Islet precursor cell (in vitro differentiated cells): Measurements from ENCODE around the gene ZC3H12A.

Experiments used
- DNase-seq: peaks from one replicate; pipeline ENCODE4 v3.0.0-alpha.2; 2018

Gene ZC3H12A

DNA sequence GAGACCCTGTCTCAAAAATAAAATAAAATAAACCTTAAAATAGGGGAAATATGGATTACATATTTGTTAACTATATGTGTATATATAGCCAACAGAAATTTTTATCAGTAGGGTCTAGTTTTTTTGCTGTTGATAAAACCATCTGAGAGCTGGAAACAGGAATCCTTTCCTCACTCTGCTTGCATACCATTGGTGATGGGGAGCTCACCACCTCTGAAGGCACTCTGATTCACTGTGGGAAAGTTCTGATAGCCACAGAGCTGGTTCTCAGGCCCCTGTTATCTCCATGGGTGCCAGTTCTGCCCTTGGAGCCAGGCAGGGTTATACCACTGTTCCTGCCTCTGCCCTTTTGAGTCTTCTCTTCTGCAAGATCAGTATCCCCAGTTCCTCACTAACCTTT is 17.8 kb upstream of the ZC3H12A start:
- DNase-seq, result no peak

DNA sequence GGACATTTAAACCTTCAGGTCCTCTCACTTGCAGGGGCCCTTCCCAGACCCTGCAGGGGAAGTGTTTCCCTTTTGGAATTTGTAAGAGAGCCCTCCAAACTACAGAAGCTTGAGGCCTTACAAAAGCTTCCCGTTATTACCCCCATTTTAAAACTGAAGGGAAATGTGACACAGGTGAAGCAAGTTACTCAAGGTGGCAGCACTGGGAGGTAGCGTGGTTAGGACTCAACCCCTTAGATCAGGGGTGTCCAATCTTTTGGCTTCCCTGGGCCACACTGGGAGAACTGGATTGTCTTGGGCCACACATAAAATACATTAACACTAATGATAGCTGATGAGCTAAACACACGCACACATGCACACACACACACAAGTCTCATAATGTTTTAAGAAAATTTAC is 15.8 kb upstream of the ZC3H12A start:
- no peak for DNase-seq

DNA sequence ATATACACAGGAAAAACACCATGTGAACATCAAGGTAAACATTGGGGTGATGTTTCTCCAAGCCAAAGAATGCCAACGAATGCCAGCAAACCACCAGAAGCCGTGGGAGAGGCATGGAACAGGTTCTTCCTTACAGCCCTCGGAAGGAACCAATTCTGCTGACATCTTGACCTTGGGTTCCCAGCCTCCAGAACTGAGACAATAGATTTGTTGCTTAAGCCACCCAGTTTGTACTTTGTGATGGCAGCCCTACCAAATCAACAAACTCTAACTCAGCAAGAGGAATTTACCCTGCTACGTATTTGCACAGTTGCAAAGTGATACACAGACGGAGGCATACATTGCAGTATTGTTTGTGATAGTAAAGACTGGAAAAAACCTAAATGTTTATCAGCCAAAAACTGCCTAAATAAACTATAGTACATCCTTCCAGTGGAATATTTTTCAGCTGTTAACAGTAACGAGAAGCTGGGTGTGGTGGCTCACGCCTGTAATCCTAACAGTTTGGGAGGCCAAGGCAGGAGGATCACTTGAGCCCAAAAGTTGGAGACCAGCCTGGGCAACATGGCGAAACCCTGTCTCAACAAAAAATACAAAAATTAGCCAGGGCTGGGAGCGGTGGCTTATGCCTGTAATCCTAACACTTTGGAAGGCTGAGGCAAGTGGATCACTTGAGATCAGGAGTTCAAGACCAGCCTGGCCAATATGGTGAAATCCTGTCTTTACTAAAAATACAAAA is 12.5 kb upstream of the ZC3H12A start:
- DNase-seq, result no peak

DNA sequence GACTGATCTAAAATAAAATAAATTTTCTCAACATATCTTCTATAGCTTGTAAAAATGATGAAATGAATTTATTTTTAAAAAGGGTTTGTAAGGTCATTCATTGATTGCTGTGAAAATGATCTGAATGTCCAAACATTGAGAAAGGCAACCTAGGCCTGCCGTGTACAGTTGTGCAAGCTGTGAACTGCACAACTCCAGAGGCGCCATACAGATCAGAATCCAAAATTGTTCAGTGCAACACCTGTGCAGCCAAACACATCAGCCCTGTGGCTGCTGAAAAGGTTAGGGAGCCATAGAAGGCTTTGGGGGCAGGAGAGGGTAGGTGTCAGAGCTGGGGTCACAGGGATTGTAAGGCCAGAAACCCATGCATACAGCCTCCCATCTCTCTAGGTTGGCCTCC is 9.9 kb upstream of the ZC3H12A start:
- DNase-seq, result no peak

DNA sequence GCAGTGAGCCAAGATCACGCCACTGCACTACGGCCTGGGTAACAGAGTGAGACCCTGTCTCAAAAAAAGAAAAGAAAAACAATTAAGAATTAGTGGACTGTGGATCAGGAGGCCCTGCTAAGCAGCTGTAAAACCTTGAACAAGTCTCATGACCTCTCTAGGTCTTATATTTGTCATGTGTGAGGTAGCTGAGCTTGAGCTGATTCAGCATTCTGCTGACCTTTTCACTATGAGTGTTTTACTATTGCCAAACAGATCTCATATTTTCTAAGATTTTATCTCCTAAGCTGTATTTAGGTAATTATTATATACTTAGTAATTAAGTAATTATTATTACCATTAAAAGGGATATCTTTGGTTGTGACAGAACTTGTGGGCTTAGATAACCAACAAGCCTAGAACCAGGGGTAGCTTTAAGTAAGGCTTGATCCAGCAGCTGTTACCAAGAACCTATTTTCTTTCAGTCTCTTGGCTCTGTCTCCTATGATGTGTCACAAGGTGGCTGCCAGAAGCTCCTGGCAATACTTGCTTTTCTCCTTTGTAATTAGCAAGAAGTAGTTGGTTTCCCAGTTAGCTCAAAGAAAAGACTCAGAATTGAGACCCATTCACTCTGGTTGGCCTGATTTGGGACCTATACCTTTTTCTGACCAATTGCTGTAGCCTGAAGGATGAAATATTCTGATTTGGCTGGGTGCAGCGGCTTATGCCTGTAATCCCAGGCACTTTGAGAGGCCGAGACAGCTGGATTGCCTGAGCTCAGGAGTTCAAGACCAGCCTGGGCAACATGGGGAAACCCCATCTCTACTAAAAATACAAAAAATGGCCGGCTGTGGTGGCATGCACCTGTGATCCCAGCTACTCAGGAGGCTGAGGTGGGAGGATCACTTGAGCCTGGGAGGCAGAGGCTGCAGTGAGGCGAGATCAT is 8.5 kb upstream of the ZC3H12A start:
- no peak for DNase-seq

DNA sequence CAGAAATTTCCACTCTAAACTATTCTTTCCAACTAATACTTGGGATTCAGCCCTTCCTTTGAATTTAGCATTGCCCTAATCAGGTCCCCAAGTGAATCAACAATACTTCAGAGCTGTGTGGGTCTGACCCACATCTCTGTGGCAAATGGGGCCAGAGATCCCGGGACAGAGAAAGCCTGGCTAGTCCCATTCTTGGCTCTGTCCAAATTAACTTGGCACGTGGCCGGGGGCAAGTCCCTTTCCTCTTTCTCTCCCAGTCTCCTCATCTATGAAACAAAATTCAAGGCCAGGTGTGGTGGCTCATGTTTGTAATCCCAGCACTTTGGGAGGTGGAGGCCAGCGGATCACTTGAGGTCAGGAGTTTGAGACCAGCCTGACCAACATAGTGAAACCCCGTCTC is 6.3 kb upstream of the ZC3H12A start:
- no peak for DNase-seq

DNA sequence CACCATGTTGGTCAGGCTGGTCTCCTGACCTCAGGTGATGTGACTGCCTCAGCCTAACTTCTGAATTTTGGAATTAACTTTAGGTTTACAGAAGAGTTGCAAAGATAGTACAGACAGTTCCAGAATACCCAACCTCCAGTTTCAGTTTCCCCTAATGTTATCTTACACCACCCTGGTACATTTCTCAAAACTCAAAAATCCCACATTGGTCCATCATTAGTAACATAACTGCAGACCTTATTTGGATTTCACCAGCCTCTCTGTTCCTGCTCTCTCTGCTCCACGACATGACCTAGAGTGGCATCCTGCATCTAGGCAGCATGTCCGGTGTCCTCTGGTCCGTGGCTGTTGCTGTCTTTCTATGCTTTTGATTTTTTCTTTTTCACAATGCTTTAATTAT is 5.0 kb upstream of the ZC3H12A start:
- DNase-seq, result no peak

DNA sequence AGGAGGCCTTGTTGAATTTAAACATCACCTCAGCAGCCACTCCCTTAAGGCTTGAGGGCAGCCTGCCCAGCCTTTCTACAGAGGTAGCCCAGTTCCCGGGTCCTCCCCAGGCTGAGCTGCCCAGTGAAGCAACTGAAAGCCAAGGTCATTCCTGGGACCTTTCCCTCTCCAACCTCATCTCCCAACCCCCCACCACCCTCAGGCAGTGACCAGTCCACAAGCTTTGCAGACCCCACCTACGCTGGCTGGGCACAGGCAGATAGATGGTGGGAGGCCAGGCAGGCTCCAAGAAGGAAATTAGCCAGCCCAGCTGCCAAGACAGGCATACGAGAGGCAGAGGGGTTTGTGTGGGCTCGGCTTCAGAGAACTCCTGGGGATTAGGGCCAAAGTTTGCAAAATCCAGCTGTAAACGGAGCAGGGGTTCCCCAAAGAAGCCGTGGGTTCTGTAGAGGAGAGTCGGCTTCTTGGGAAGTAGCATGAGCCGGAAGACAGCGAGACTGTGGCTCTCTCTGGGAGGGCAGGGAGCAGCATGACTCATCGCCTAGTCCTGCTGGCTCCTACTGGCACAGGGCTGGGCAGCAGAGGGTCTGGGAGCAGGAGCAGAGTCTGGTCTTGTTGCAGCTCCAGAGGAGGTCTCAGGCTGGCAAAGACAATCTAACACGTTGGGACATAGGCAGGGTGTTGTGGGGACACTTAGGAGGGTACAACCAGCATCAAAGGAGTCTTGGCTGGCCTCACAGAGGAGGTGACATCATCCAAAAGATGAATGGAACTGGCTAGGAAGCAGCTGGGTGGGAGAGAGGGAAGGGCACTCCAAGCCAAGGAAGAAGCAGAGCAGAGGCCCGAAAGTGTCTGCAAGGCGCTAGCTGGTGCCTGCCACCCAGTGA is 2.8 kb upstream of the ZC3H12A start:
- peak; percentile 95 for DNase-seq

DNA sequence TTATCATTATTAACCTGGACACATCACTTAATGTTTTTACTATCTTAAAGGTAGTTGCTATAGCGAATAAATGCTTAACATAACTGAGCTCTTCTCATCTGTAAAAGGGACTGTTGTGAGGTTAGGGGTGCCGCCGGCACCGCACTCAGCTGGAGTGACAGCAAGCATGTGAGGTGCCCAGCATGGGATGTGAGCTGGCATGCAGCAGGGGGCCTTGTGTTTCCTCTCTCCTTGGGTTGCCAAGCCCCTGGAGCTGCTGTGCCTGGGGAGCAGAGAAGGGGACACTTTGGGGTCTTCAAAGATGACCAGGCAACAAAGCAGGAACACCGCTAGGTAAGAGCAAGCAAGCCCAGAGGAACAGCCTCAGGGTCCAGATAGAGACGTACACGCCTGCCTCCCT is 2.1 kb upstream of the ZC3H12A start:
- no peak for DNase-seq

DNA sequence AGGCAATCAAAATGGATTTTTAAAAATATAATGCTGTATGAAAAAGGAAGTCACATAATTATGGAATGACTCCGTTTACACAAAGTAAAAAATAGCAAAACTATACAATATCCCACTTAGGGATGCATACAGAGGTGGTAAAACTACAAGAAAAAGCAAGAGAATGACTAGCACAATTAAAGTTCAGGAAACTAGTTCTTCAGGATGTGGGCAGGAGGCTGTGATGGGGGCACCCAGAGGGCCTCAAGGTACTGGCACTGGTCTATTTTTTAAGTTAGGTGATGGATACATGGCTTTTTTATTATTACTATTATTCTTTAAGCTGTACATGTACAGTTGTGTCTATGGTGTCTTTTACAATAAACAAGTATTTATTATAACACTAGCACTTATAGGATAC is 1.4 kb upstream of the ZC3H12A start:
- DNase-seq, result no peak

DNA sequence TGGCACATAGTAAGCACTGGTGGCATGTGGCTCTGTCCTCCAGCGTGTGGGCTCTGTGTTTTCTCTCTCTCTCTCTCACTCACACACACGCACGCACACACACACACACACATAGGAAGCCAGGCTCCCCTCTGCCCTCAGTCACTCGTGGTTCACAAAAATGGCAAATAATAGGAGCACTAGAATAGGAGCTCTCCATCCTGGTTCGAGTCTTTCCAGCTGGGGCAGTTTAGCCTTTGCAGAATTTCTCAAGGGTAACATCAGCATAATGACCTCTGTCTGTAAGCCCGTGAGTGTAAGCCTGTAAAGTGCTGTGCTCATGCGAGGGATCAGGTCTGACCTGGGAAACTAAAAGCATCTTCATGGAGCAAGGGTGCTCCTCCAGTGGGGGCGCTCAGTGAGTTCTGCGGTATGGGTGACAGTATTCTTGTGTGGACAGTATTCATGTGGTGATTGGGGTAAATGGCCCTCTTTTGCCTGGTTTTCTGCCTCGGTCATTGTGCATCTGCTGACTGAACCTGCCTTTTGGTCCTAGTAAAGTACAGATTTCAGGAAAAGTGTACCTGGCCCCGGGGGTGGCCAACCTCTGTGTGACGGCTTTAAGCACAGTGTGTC is 842 bp upstream of the ZC3H12A start:
- DNase-seq, result peak; percentile 69

DNA sequence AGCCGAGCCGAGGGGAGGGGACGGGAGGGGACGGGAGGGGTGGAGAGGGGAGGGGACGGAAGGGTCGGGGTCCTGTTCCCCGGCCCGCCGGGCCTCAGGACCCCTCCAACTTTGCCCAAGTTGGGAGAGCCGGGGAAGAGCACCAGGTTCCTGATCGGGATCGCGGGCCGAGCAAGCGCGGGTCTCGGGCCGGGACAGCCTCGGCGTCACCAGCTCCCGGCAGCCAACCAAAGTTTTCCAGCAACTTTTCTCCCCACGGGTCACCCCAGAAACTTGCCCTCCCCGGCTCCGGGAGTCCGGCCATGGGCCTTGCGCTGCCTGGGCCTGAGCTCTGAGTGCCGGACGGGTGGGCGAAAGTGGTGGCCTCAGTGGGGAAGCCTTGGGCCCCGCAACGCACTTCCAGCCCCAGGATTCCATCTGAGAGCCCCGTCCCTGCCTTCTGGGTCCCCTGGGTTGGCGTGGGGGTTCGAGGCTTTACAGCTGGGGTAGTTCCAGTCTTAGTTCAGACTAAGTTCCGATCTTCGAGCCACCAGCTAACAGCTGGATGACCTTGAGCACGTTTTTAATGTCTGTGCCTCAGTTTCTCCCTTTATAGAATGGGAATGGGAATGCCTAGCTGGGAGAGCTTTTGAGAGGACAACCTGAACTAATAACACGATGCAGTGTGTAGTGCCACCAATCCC is 458 bp downstream of the ZC3H12A start:
- no peak for DNase-seq

DNA sequence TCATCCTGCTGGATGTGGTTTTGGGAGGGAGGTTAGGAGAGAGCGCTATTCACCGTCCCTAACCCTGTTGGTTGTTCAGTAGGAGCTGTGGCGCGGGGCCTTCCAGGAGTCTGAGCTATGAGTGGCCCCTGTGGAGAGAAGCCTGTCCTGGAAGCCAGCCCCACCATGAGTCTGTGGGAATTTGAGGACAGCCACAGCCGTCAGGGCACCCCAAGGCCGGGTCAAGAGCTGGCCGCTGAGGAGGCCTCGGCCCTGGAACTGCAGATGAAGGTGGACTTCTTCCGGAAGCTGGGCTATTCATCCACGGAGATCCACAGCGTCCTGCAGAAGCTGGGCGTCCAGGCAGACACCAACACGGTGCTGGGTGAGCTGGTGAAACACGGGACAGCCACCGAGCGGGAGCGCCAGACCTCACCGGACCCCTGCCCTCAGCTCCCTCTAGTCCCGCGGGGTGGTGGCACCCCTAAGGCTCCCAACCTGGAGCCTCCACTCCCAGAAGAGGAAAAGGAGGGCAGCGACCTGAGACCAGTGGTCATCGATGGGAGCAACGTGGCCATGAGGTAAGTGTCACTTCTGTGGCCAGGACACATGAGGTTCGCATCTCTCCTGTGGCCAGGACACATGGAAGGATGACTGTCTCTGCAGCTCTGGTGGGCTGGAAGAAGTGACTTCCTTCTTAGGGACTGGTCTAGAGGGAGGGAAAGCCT is 1.2 kb downstream of the ZC3H12A start:
- peak; percentile 58 for DNase-seq

DNA sequence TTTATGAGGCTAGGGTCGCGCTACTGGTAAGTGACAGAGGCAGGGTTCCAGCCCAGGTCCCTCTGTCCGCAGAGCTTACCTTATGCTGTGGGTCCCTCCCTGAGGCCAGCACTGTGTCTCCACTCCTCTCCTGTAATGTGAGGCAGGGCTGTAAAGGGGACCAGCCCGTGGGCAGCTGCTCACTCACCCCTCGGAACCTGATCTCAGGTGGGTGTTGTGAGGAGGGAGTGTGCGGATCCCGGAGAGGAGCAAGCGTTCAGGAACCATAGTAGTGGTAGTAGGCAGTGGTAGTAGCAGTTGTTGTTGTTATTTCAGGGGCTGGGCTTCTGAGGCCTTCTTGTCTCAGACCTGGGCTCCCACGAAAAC is 1.7 kb downstream of the ZC3H12A start:
- no peak for DNase-seq

DNA sequence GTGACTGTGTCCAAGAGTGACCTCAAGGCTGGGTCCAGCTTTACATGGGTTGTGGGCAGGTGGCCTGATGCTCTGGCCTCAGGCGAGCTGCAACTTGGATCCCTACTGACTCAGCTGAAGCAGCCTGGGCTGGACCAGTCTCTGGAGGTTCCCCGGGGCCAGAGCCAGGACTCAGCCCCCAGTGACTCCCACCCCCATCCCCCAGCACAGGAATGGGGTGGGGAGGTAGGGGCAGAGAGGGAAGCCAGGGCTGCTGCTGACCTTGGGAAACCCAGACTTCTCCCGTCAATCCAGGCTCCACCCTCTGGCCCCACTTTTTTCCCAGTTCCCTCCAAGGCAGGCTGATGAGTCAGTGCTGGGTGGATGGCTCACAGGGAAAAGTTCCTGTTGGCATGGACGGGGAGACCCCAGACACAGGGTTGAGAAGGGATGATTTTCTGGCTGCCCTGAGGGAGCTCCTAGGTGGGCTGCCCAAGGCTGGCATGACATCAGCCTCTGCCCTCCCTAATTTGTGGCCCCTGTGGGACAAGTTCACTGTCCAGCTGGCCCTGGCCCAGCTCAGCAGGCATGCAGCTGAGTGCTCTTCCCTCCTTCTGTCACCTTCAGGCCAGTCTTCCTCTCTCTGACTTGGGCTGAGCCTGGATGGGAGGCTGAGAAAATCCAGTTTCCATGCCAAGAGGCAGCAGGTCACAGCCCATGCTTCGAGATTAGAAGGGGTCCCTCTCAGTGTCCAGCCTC is 2.2 kb downstream of the ZC3H12A start:
- DNase-seq, result peak; percentile 92

DNA sequence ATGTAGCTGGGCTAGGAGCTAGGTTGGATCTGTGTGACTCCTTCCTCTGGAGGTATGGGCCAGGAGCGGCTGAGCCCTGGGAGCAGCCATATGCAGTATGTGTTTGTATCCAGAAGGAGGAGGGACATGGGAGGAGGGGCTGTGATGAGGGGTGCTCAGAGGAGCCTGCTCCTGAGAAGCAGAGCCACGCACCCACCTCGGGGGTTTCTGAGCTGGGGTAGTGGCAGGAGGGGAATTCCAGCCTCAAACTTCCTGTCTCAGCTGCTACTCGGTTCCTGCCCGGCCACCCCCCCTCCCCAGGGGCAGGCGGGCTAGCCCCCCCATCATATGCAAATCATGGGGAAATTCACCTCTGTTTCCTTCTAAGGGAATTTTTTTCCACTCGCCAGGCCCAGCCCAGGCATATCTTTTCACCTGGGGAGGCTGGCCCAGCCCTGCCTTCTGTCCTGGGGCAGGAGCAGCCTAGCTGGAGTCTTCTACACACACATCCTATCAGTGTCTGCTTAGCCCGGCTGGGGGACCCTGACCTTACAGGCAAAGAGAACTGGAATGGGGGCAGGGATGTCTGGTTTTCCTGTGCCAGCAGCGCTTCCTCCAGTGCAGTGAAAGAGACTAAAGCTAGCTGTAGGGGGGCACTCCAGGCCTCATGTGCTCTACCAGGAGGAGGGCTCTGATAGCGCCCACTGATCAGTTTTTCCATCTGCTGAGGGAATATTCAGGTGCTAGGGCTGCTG is 3.0 kb downstream of the ZC3H12A start:
- peak; percentile 86 for DNase-seq

DNA sequence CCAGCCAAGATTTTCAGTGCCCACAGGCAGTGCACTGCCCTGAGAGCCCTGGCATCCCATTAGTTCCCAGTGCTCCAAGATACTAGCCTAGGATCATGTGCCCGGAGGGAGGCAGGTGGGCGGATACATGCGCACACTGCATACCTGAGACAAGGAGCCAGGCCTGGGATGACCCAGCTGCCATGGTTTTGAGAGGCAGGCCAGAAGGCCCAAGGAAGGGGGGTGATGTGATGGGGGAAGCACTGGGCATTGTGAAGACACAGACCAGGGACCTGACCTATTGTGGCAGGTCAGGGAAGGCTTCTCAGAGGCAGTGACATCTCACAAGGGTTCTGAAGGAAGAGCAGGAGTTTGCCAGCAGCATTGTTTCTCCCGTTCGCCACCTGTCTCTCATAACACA is 3.6 kb downstream of the ZC3H12A start:
- DNase-seq, result peak; percentile 56

DNA sequence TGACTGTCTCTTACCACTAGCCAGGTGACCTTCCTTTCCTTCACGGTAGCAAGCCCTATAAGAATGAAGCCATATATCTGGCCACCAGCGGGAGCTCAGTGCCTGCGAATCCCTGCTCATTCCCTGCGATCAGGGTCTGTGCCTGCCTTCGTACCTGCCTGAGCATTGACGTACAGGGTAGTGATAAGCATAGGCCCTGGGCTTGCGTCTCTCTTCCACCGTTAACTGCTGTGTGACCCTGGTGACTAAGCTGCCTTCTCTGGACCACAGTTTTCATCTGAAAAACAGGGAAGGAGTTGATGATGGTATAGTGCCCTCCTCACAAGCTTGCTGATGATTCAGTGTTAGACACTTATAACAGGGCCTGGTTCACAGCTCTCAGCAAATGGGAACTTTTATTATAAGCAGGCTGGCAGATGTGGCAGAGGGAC is 4.1 kb downstream of the ZC3H12A start:
- DNase-seq, result no peak

DNA sequence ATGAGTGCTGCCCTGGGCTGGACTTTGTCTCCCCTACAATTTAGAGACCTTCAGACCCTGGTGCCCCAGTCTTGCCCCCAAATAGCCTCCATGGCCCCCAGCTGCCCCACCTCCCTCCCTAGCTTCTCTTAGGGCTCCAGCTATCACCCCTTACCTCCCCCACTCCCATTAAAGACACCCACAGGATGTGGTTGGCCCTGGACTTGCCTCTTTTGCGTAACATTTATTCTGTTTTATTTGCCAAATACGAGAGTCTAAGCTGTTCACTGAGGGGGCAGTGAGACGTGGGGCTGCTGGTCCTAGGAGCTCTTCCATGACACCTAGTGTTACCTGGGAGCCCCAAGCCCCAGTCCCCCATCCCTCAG is 4.5 kb downstream of the ZC3H12A start:
- DNase-seq, result no peak
